NT2/D1 (cell line): Measurements from ENCODE around the gene CGNL1.

Experiments
- SUZ12 ChIP-seq: IDR thresholded peaks from 2 replicates; pipeline ENCODE4 v1.6.1; 2011; ENCODE audit not compliant: insufficient read length, insufficient read depth; ENCODE audit errors: extremely low read depth
- YY1 ChIP-seq: IDR thresholded peaks from 2 replicates; pipeline ENCODE4 v1.6.1; 2011; ENCODE audit not compliant: insufficient read length, insufficient read depth
- ZNF274 ChIP-seq: IDR thresholded peaks from 2 replicates; pipeline ENCODE4 v1.6.1; 2011; ENCODE audit warnings: mild to moderate bottlenecking, low read depth, low read length

GRCh38 chr15:57554812-57555179 lies 178.5 kb downstream of the CGNL1 start:
- no peak for TF ChIP-seq ZNF274
- no peak for TF ChIP-seq YY1
- no peak for TF ChIP-seq SUZ12
